Mesenteric fat pad (tissue), 1 donor: ENCODE data around the gene PRLHR. TPM values are rescaled to one million over a fixed set of nuclear protein-coding genes. Genes with fewer than 3 reads are reported as not detected.
"Not testable (repeated sequence)": the region's sequence is repeated elsewhere in the genome, so short reads cannot be mapped to it uniquely, and the experiment has no call there.

Experiments
- DNase-seq: peaks from one replicate; pipeline ENCODE4 v3.0.0-alpha.2; 2020; ENCODE audit warnings: low spot score
- long read RNA-seq: library from polyadenylated mRNA; unstranded; transcript quantifications from one replicate; pipeline ENCODE4 v2.0.0, GENCODE V29; 2020
- total RNA-seq: library from RNA; stranded (reverse); fragmentation: NEBNext Ultra II Directional; extraction: Animal tissue kit (Norgen Biotek cat#: 25700); gene quantifications from one replicate; pipeline ENCODE4 v1.2.1, GENCODE V29; 2021
- donor health status: DM: yes; HTN: yes; CAD: no.

PRLHR gene
- total RNA-seq, result not detected
- long read RNA-seq, result 0 reads

GRCh38 chr10:118595598-118596425 is at the start of gene PRLHR:
TSS of gene PRLHR (minus strand) at chr10:118595648. CDS start at chr10:118595244, 404 bp downstream.
- DNase-seq, result no peak

- no peak for DNase-seq
Observed at GRCh38 chr10:118642228-118642627, 46.8 kb upstream of the PRLHR start.

GRCh38 chr10:118638680-118639079 is 43.2 kb upstream of the PRLHR start:
- DNase-seq, result no peak

- no peak for DNase-seq
Observed at GRCh38 chr10:118635674-118636402, 40.4 kb upstream of the PRLHR start.

- DNase-seq, result no peak
Observed at GRCh38 chr10:118633786-118634185, 38.3 kb upstream of the PRLHR start.

- no peak for DNase-seq
Observed at GRCh38 chr10:118629211-118629610, 33.8 kb upstream of the PRLHR start.

GRCh38 chr10:118628397-118628796 is 32.9 kb upstream of the PRLHR start:
- no peak for DNase-seq

- no peak for DNase-seq
Observed at GRCh38 chr10:118626953-118627352, 31.5 kb upstream of the PRLHR start.

GRCh38 chr10:118625504-118625903 is 30.1 kb upstream of the PRLHR start:
- DNase-seq, result no peak

- no peak for DNase-seq
Observed at GRCh38 chr10:118624747-118625146, 29.3 kb upstream of the PRLHR start.

- no peak for DNase-seq
Observed at GRCh38 chr10:118621304-118621942, 26.0 kb upstream of the PRLHR start.

- DNase-seq, result not testable (repeated sequence)
Observed at GRCh38 chr10:118613863-118614262, 18.4 kb upstream of the PRLHR start.

- no peak for DNase-seq
Observed at GRCh38 chr10:118610577-118610976, 15.1 kb upstream of the PRLHR start.

GRCh38 chr10:118607768-118608354 is 12.4 kb upstream of the PRLHR start:
- DNase-seq, result no peak

- DNase-seq, result no peak
Observed at GRCh38 chr10:118605694-118606093, 10.2 kb upstream of the PRLHR start.

- no peak for DNase-seq
Observed at GRCh38 chr10:118596426-118597124, 1.1 kb upstream of the PRLHR start.

- no peak for DNase-seq
Observed at GRCh38 chr10:118595064-118595420, 406 bp downstream of the PRLHR start.

GRCh38 chr10:118594392-118595063 is 920 bp downstream of the PRLHR start:
- DNase-seq, result no peak

GRCh38 chr10:118592675-118593330 is 2.6 kb downstream of the PRLHR start:
- no peak for DNase-seq

- no peak for DNase-seq
Observed at GRCh38 chr10:118590334-118590733, 5.1 kb downstream of the PRLHR start.
